AG09309 (cell line): ENCODE measurements around the gene GZF1.

ENCODE experiments used
- DNase-seq: peaks from one replicate; pipeline ENCODE4 v3.0.0-alpha.2; 2010; ENCODE audit warnings: low read depth
- H3K4me3 ChIP-seq: 2 replicates; pipeline ENCODE4 v1.5.1; 2011; ENCODE audit warnings: mild to moderate bottlenecking, low read depth, low read length, moderate library complexity; ENCODE audit not compliant: control insufficient read depth
- TF ChIP-seq, protein P1 (sequence below): IDR thresholded peaks from 2 replicates; pipeline ENCODE4 v1.5.1; 2011; ENCODE audit warnings: mild to moderate bottlenecking, low read depth, low read length, inconsistent platforms; ENCODE audit not compliant: insufficient read depth, control insufficient read depth; ENCODE audit errors: missing control alignments

Gene GZF1

DNA sequence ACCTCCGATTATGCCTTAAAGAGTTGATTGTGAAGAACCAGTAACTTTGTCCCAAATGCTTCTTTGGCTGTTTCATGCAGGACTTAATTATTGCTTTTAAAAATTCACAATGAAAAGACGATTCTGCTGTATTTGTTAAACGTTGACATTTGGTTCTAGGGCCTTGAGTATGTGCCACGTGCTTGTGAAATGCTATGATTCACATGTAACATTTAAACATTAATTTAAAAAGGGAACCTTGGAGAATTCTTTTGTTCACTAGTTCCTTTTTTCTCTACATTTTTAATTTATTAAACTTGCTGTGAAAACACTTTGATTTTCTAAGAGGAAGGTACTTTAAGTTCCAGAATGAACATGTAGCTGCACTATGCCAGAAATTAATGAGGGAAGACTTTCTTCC, 9.5 kb downstream of the GZF1 start:
- TF ChIP-seq, protein P1, sequence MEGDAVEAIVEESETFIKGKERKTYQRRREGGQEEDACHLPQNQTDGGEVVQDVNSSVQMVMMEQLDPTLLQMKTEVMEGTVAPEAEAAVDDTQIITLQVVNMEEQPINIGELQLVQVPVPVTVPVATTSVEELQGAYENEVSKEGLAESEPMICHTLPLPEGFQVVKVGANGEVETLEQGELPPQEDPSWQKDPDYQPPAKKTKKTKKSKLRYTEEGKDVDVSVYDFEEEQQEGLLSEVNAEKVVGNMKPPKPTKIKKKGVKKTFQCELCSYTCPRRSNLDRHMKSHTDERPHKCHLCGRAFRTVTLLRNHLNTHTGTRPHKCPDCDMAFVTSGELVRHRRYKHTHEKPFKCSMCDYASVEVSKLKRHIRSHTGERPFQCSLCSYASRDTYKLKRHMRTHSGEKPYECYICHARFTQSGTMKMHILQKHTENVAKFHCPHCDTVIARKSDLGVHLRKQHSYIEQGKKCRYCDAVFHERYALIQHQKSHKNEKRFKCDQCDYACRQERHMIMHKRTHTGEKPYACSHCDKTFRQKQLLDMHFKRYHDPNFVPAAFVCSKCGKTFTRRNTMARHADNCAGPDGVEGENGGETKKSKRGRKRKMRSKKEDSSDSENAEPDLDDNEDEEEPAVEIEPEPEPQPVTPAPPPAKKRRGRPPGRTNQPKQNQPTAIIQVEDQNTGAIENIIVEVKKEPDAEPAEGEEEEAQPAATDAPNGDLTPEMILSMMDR: no peak
- H3K4me3 ChIP-seq: no peak overlapping the region
- DNase-seq: no peak

DNA sequence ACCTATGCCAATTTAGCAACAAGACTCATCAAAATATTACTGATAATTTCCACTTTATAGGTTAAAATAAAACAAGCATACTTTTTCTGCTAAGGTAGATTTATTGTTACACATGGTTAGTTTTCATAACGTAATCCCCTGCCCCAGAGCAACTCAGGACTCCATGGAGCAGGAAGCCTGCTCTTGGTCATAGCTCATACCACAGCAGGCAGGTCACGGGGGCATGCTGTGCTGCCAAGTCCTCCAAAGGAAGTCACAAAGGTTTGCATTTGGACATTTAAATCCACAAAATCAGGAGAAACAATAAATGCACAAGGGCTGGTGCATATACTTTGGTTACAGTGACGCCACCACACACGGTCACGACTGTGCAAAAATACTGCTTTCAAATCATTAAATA, 12.5 kb downstream of the GZF1 start:
- no peak overlapping the region for H3K4me3 ChIP-seq
- DNase-seq: no peak
- TF ChIP-seq, protein P1: no peak

DNA sequence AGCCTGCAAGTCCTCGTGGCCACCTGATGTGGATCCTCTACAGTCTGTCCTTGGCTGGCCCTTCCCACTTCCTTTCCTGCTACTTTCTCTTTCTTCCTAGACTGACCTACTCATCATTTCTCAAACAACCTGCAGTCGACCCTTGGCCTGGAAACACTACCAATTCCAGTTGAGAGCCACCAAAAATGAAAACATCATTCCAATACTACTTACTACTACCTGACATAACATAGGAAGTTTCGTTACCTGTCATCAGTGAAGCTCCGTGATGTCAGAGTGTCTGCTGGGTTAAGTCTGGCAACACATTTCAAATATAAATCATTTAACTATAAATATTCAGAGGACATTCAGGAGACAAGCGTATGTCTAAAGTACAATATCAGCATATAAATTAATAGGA, 13.8 kb downstream of the GZF1 start:
- H3K4me3 ChIP-seq: no peak overlapping the region
- no peak for DNase-seq
- TF ChIP-seq, protein P1: no peak

DNA sequence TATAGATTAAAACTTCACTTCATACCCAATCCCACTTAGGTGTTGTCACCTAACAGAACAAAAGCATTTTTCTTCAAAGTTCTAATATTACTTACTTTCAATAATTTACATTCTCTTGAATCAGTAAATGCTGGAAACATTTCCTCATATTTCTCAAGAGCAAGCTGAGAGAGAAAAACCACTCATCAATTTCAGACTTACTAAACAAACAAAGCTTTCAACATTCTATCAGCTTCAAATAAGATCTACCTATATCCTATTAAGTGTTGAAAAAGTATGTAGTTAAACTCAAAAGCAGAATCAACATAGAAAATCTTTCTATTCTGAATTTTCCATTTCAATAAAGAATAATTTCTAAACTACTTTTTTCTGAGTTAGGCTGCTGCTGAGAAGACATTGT, 17.8 kb downstream of the GZF1 start:
- TF ChIP-seq, protein P1: no peak
- DNase-seq: no peak
- no peak overlapping the region for H3K4me3 ChIP-seq

DNA sequence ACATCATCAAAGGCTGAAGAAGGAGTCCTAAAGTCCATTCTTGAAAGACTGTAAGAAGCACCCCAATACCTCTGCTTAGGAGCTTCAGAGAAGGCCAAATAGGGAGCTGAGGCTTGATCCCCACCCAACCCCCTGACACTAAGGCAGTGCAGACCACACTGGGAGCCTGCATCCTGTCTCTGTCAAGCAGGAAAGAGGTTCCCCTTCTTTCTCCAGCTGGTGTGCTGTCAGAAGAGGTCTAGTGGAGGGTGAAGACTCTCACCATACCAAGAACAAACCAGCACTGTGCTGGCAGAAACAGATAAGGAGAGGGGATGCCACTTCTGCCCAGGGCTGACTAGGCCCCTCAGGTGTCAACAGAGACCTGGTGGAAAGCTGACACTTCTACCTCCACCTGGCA, 19.9 kb downstream of the GZF1 start:
- TF ChIP-seq, protein P1: no peak
- H3K4me3 ChIP-seq: no peak overlapping the region
- DNase-seq: no peak

DNA sequence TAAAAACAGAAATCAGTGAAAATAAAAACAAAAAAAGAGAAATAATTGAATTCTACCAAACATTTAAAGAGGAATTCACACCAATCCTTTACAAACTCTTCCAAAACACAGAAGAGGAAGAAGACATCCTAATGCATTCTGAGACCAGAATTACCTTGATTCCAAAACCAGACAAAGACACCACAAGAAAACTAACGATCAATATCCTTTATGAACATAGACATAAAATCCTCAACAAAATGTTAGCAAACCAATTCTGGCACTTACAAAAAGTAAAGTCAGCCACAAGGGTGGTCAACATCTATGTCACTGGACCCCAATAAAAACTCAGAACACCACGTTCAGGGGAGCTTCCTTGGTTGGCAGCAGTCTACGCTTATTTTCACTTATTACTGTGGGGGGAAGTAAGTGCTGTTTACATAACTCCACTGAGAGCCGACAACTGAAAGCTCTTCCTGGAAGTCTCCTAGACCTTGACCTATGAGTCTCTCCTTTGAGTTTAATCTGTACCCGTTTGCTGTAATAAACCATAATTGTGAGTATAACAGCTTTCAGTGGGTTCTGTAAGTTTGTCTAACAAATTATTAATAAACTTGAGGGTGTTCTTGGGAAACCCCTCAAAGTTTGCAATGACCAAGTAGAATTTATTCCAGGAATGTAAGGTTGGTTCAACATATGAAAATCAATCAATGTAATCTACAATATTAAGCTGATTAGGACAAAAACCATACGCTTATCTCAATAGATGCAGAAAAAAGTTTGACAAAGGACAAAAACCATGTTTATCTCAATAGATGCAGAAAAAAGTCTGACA, 24.5 kb downstream of the GZF1 start:
- H3K4me3 ChIP-seq: no peak overlapping the region
- TF ChIP-seq, protein P1: no peak
- DNase-seq: no peak
